VCaP (cell line): Measurements from ENCODE around the gene SUN2.

ENCODE experiments used
- H3K27ac ChIP-seq: fragments of 450-650 bp; 2 replicates; pipeline ENCODE4 v1.5.1; 2017
- TF ChIP-seq, protein P1 (sequence below): fragments of 450-650 bp; conservative IDR thresholded peaks from 2 replicates; pipeline ENCODE4 v1.5.1; 2017; ENCODE audit warnings: mild to moderate bottlenecking, moderate library complexity

SUN2 gene

GRCh38 chr22:38684895-38685294 lies 70.9 kb downstream of the SUN2 start:
- TF ChIP-seq, protein P1, sequence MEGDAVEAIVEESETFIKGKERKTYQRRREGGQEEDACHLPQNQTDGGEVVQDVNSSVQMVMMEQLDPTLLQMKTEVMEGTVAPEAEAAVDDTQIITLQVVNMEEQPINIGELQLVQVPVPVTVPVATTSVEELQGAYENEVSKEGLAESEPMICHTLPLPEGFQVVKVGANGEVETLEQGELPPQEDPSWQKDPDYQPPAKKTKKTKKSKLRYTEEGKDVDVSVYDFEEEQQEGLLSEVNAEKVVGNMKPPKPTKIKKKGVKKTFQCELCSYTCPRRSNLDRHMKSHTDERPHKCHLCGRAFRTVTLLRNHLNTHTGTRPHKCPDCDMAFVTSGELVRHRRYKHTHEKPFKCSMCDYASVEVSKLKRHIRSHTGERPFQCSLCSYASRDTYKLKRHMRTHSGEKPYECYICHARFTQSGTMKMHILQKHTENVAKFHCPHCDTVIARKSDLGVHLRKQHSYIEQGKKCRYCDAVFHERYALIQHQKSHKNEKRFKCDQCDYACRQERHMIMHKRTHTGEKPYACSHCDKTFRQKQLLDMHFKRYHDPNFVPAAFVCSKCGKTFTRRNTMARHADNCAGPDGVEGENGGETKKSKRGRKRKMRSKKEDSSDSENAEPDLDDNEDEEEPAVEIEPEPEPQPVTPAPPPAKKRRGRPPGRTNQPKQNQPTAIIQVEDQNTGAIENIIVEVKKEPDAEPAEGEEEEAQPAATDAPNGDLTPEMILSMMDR: no peak
- no peak overlapping the region for H3K27ac ChIP-seq
